Measurements from ENCODE around the gene BICRA.

GRCh38 chr19:47704024-47704423 lies 95.1 kb downstream of the BICRA start:
- TF ChIP-seq CTCF (IDR thresholded peaks at IDR 0.05; ENCODE audit: insufficient read depth, low read length) (no peak), REST (IDR thresholded peaks at IDR 0.05; ENCODE audit: insufficient replicate concordance, low read depth) (no peak), SPI1 (IDR thresholded peaks at IDR 0.05; ENCODE audit: borderline replicate concordance, low read depth) (no peak), POLR2AphosphoS5 (IDR thresholded peaks at IDR 0.05; ENCODE audit: low read depth) (no peak)

Measured in HL-60 (cell line).